Smooth muscle cell (in vitro differentiated cells): Measurements from ENCODE around the gene MIS18BP1. TPM values are rescaled to one million over a fixed set of nuclear protein-coding genes. Genes with fewer than 3 reads are reported as not detected.

ENCODE experiments used
- DNase-seq: peaks from one replicate; lab custom pipeline; 2025; ENCODE audit not compliant: unreplicated experiment; lab: John Stamatoyannopoulos, UW
- H2AFZ ChIP-seq: fragments of 200-600 bp; sonication (generic); 2 replicates; pipeline ENCODE4 v1.6.0; 2016; ENCODE audit warnings: antibody characterized with exemption, low read depth, mild to moderate bottlenecking
- H3F3A ChIP-seq: fragments of 200-600 bp; sonication (generic); 2 replicates; pipeline ENCODE4 v1.6.0; 2017; ENCODE audit warnings: antibody characterized with exemption, low read depth
- H3K27ac ChIP-seq: fragments of 200-600 bp; sonication (generic); 2 replicates; pipeline ENCODE4 v1.5.1; 2016; ENCODE audit warnings: low read depth, mild to moderate bottlenecking
- H3K27me3 ChIP-seq: fragments of 200-600 bp; sonication (generic); 2 replicates; pipeline ENCODE4 v1.6.1; 2016; ENCODE audit warnings: low read depth, mild to moderate bottlenecking
- H3K36me3 ChIP-seq: fragments of 200-600 bp; sonication (generic); 2 replicates; pipeline ENCODE4 v1.5.1; 2016; ENCODE audit warnings: low read depth
- H3K4me1 ChIP-seq: fragments of 200-600 bp; sonication (generic); 2 replicates; pipeline ENCODE4 v1.5.1; 2016; ENCODE audit warnings: low read depth
- H3K4me2 ChIP-seq: fragments of 200-600 bp; sonication (generic); 2 replicates; pipeline ENCODE4 v1.6.0; 2016; ENCODE audit warnings: mild to moderate bottlenecking
- H3K4me3 ChIP-seq: fragments of 200-600 bp; sonication (generic); 2 replicates; pipeline ENCODE4 v1.5.1; 2016; ENCODE audit warnings: mild to moderate bottlenecking
- H3K79me2 ChIP-seq: fragments of 200-600 bp; sonication (generic); 2 replicates; pipeline ENCODE4 v1.6.0; 2016; ENCODE audit warnings: low read depth, mild to moderate bottlenecking
- H3K9ac ChIP-seq: fragments of 200-600 bp; sonication (generic); 2 replicates; pipeline ENCODE4 v1.6.0; 2016; ENCODE audit warnings: low read depth
- H3K9me3 ChIP-seq: fragments of 200-600 bp; sonication (generic); replicated peaks from 2 replicates; pipeline ENCODE4 v1.5.1; 2016; ENCODE audit warnings: low read depth
- H4K20me1 ChIP-seq: fragments of 200-600 bp; sonication (generic); 2 replicates; pipeline ENCODE4 v1.6.0; 2016; ENCODE audit warnings: low read depth
- CTCF ChIP-seq: fragments of 200-600 bp; sonication (generic); IDR thresholded peaks from 2 replicates; pipeline ENCODE4 v1.5.1; 2017; ENCODE audit warnings: borderline replicate concordance, mild to moderate bottlenecking, antibody characterized with exemption; ENCODE audit not compliant: insufficient read depth, poor library complexity, severe bottlenecking
- polyA plus RNA-seq: library from polyadenylated mRNA; unstranded; fragments of >200 nt; fragmentation: Nextera tagmentation; extraction: Ambion mirVana; gene quantifications from 2 replicates; pipeline ENCODE4 v1.2.1, GENCODE V29; 2016
- small RNA-seq: library from RNA; depleted of rRNA; stranded (forward); fragments of <200 nt; gene quantifications from one replicate; pipeline ENCODE3, GENCODE V24; 2014
- total RNA-seq: library from RNA; depleted of rRNA; stranded (reverse); fragments of >200 nt; gene quantifications from 2 replicates; pipeline ENCODE4 v1.2.3, GENCODE V29; 2014

Gene MIS18BP1
- total and polyA plus RNA-seq, 2 experiments from 2014 or later: 8.9 to 15.4 TPM

GRCh38 chr14:45169906-45170305 is 83.1 kb downstream of the MIS18BP1 start:
- Histone ChIP-seq H3K27ac (no peak overlapping the region), H3K27me3 (no peaks in the 10 kb centered on the region), H3K4me3 (no peak overlapping the region), H3K36me3 (no peaks in the 10 kb centered on the region), H3K4me1 (no peaks in the 10 kb centered on the region), H4K20me1 (no peaks in the 10 kb centered on the region), H3K9ac (no peak overlapping the region), H3K79me2 (no peaks in the 10 kb centered on the region), H3K4me2 (no peak overlapping the region), H3K9me3 (no peaks in the 10 kb centered on the region), H3F3A (no peaks in the 10 kb centered on the region), H2AFZ (no peak overlapping the region)
- TF ChIP-seq CTCF: no peak
- DNase-seq: no peak

GRCh38 chr14:45156067-45156466 is 96.9 kb downstream of the MIS18BP1 start:
- Histone ChIP-seq H3K27ac (no peak overlapping the region), H3K9ac (no peak overlapping the region), H3F3A (no peaks in the 10 kb centered on the region), H4K20me1 (no peaks in the 10 kb centered on the region), H3K4me3 (no peak overlapping the region), H3K9me3 (no peaks in the 10 kb centered on the region), H3K79me2 (no peaks in the 10 kb centered on the region), H3K27me3 (no peaks in the 10 kb centered on the region), H3K4me2 (no peak overlapping the region), H3K36me3 (no peaks in the 10 kb centered on the region), H3K4me1 (no peaks in the 10 kb centered on the region), H2AFZ (no peak overlapping the region)
- TF ChIP-seq CTCF: no peak
- no peak for DNase-seq

Small RNA genes lying within 50 kb of the gene (small RNA-seq; reads per million reads assigned to genes)
- not detected for gene RNU6-552P

Other genes starting within 250 kb of the MIS18BP1 start
- gene PRPF39, start 169.1 kb downstream of the MIS18BP1 start, total RNA-seq: 28.0 and 35.5 TPM in 2 replicates
- gene PRPF39, start 169.1 kb downstream of the MIS18BP1 start, polyA plus RNA-seq: 12.7 and 18.9 TPM in 2 replicates
- gene FKBP3, start 118.7 kb downstream of the MIS18BP1 start, total RNA-seq: 43.9 and 77.7 TPM in 2 replicates
- gene FKBP3, start 118.7 kb downstream of the MIS18BP1 start, polyA plus RNA-seq: 122 and 123 TPM in 2 replicates
- 4.3 and 5.5 TPM in 2 replicates for gene FANCM, start 117.3 kb downstream of the MIS18BP1 start, total RNA-seq
- gene FANCM, start 117.3 kb downstream of the MIS18BP1 start, polyA plus RNA-seq: 1.1 and 1.7 TPM in 2 replicates